Keratinocyte (primary cell): ENCODE measurements around the gene METTL2B. TPM values are rescaled to one million over a fixed set of nuclear protein-coding genes. Genes with fewer than 3 reads are reported as not detected.

ENCODE experiments used
- DNase-seq: peaks from one replicate; pipeline ENCODE4 v3.0.0-alpha.2; 2011; ENCODE audit warnings: low read depth, missing footprints, low spot score
- FAIRE-seq: peaks from 2 replicates; lab custom pipeline; 2011; peaks lifted over from hg19 to GRCh38; lab: Jason Lieb, UNC
- H2AFZ ChIP-seq: 2 replicates; pipeline ENCODE4 v1.6.0; 2012; ENCODE audit warnings: low read length, control low read depth, inconsistent platforms; ENCODE audit not compliant: control insufficient read depth
- H3K27ac ChIP-seq: 2 replicates; pipeline ENCODE4 v1.5.1; 2011; ENCODE audit warnings: low read length; ENCODE audit not compliant: control insufficient read depth, insufficient read depth
- H3K27me3 ChIP-seq: 3 replicates; pipeline ENCODE4 v1.6.0; 2011; ENCODE audit warnings: low read length; ENCODE audit not compliant: control insufficient read depth, insufficient read depth; ENCODE audit errors: extremely low read depth
- H3K36me3 ChIP-seq, 2 experiments: 2 replicates in 1 of 2; 3 replicates in 1 of 2; pipeline ENCODE4 v1.5.1; 2011; ENCODE audit warnings: low read length in 2 of 2, mild to moderate bottlenecking in 1 of 2; ENCODE audit not compliant: control insufficient read depth in 2 of 2, insufficient read depth in 2 of 2; ENCODE audit errors: extremely low read depth in 1 of 2
- H3K4me1 ChIP-seq: 3 replicates; pipeline ENCODE4 v1.5.1; 2011; ENCODE audit warnings: low read length; ENCODE audit not compliant: control insufficient read depth, insufficient read depth; ENCODE audit errors: extremely low read depth
- H3K4me2 ChIP-seq: 3 replicates; pipeline ENCODE4 v1.6.0; 2011; ENCODE audit warnings: low read depth, low read length; ENCODE audit not compliant: control insufficient read depth, insufficient read depth; ENCODE audit errors: extremely low read depth
- H3K4me3 ChIP-seq, 3 experiments: fragments of 200-600 bp in 1 of 3; sonication (generic) in 1 of 3; 2 replicates in 2 of 3; 3 replicates in 1 of 3; pipeline ENCODE4 v1.5.1; 2011 to 2016; ENCODE audit warnings: low read length in 3 of 3, mild to moderate bottlenecking in 3 of 3, control low read depth in 2 of 3, inconsistent platforms in 1 of 3, low read depth in 1 of 3, mixed read lengths in 1 of 3, mixed run types in 1 of 3, moderate library complexity in 1 of 3; ENCODE audit not compliant: control insufficient read depth in 2 of 3, insufficient read depth in 2 of 3; ENCODE audit errors: extremely low read depth in 1 of 3
- H3K79me2 ChIP-seq: 2 replicates; pipeline ENCODE4 v1.6.0; 2012; ENCODE audit warnings: low read length; ENCODE audit not compliant: control insufficient read depth, insufficient read depth
- H3K9ac ChIP-seq: 3 replicates; pipeline ENCODE4 v1.6.0; 2011; ENCODE audit warnings: low read length; ENCODE audit not compliant: control insufficient read depth, insufficient read depth; ENCODE audit errors: extremely low read depth
- H3K9me1 ChIP-seq: 3 replicates; pipeline ENCODE4 v1.6.0; 2011; ENCODE audit warnings: low read length; ENCODE audit not compliant: control insufficient read depth, insufficient read depth; ENCODE audit errors: extremely low read depth
- H3K9me3 ChIP-seq: 2 replicates; pipeline ENCODE4 v1.5.1; 2012; ENCODE audit warnings: low read depth, low read length; ENCODE audit not compliant: control insufficient read depth
- H4K20me1 ChIP-seq: 3 replicates; pipeline ENCODE4 v1.6.0; 2011; ENCODE audit warnings: low read length; ENCODE audit not compliant: control insufficient read depth, insufficient read depth; ENCODE audit errors: extremely low read depth
- CTCF ChIP-seq, 3 experiments: IDR thresholded peaks in 1 of 3; conservative IDR thresholded peaks in 1 of 3; optimal IDR thresholded peaks in 1 of 3; 2 replicates in 2 of 3; 3 replicates in 1 of 3; pipeline versions ENCODE3 to v1.5.1; 2011; ENCODE audit warnings: low read length in 3 of 3, mild to moderate bottlenecking in 3 of 3, moderate library complexity in 2 of 3, control low read depth in 1 of 3, inconsistent platforms in 1 of 3; ENCODE audit not compliant: insufficient read depth in 2 of 3; ENCODE audit errors: extremely low read depth in 1 of 3
- EZH2 ChIP-seq: IDR thresholded peaks from one replicate; pipeline ENCODE4 v1.6.1; 2012; ENCODE audit warnings: inconsistent platforms, mild to moderate bottlenecking, low read length, moderate library complexity
- dilution Hi-C: fragments of 300-500 bp; cut with MboI; formaldehyde crosslinking; loops from one replicate; pipeline ENCODE4 v1.7.0; 2020; ENCODE audit warnings: low sequenced_read_pairs; ENCODE audit not compliant: extremely low pct_ligation_motif_present
- polyA plus RNA-seq, 5 experiments: library from polyadenylated mRNA; depleted of rRNA in 3 of 5; stranded (reverse) in 3 of 5; stranded (forward) in 1 of 5; unstranded in 1 of 5; fragments of >200 nt; gene quantifications; 1 replicate in 1 of 5; 2 replicates in 3 of 5; 3 replicates in 1 of 5; pipeline versions ENCODE4 v1.2.1 to v1.2.3, GENCODE V29; 2011 to 2012; ENCODE audit warnings: missing spikeins in 2 of 5, low read depth in 1 of 5, low replicate concordance in 1 of 5

METTL2B gene
- polyA plus RNA-seq, 1 donor (not counting 4 experiments of a cell fraction or from before 2014, with no cell fraction given): 30.7 TPM

- Histone ChIP-seq H3K4me2 (no peak overlapping the region), H3K4me3 (no peak overlapping the region), H3K4me1 (no peaks in the 10 kb centered on the region), H3K27me3 (no peaks in the 10 kb centered on the region), H3K9me3 (no peaks in the 10 kb centered on the region), H3K79me2 (no peaks in the 10 kb centered on the region), H4K20me1 (no peaks in the 10 kb centered on the region), H3K36me3 (no peaks in the 10 kb centered on the region), H3K9ac (no peak overlapping the region), H3K27ac (no peak overlapping the region), H2AFZ (no peak overlapping the region), H3K9me1 (no peaks in the 10 kb centered on the region)
- dilution Hi-C loops: no loop called here
- DNase-seq (no peak), FAIRE-seq (no peak)
- TF ChIP-seq EZH2 (no peak), CTCF (optimal IDR thresholded peaks at IDR 0.05 in 1 of 3, IDR thresholded peaks at IDR 0.05 in 1 of 3, conservative IDR thresholded peaks at IDR 0.05 in 1 of 3; ENCODE audit: extremely low read depth in 1 of 3, insufficient read depth in 2 of 3, low read length in 3 of 3) (no peak)
These were observed 46.3 kb upstream of the METTL2B start for GRCh38 chr7:128430207-128430606.

GRCh38 chr7:128431221-128431620 is 45.3 kb upstream of the METTL2B start:
- Histone ChIP-seq H3K9ac (no peak overlapping the region), H2AFZ (no peak overlapping the region), H3K9me1 (no peaks in the 10 kb centered on the region), H4K20me1 (no peaks in the 10 kb centered on the region), H3K4me3 (no peak overlapping the region), H3K27ac (no peak overlapping the region), H3K36me3 (no peaks in the 10 kb centered on the region), H3K9me3 (no peaks in the 10 kb centered on the region), H3K4me1 (no peaks in the 10 kb centered on the region), H3K79me2 (no peaks in the 10 kb centered on the region), H3K4me2 (no peak overlapping the region), H3K27me3 (no peaks in the 10 kb centered on the region)
- DNase-seq: no peak
- TF ChIP-seq CTCF (optimal IDR thresholded peaks at IDR 0.05 in 1 of 3, IDR thresholded peaks at IDR 0.05 in 1 of 3, conservative IDR thresholded peaks at IDR 0.05 in 1 of 3; ENCODE audit: extremely low read depth in 1 of 3, insufficient read depth in 2 of 3, low read length in 3 of 3) (no peak), EZH2 (no peak)
- dilution Hi-C loops: no loop called here
- FAIRE-seq: no peak
